WERI-Rb-1 (cell line): ENCODE measurements around the gene DNAH8.

Source experiments
- DNase-seq: peaks from one replicate; pipeline ENCODE4 v3.0.0-alpha.2; 2020
- H3K27ac ChIP-seq: fragments of 250-450 bp; sonication (Bioruptor Pico); 2 replicates; pipeline ENCODE4 v1.5.1; 2020; ENCODE audit warnings: mild to moderate bottlenecking, moderate library complexity
- H3K27me3 ChIP-seq: fragments of 250-450 bp; sonication (Bioruptor Pico); 2 replicates; pipeline ENCODE4 v1.5.1; 2021; ENCODE audit warnings: mild to moderate bottlenecking, low read depth, moderate library complexity; ENCODE audit not compliant: insufficient read depth, severe bottlenecking
- H3K36me3 ChIP-seq: fragments of 250-450 bp; sonication (Bioruptor Pico); 2 replicates; pipeline ENCODE4 v1.5.1; 2020; ENCODE audit warnings: mild to moderate bottlenecking, moderate library complexity
- H3K4me3 ChIP-seq: 2 replicates; pipeline ENCODE4 v1.5.1; 2011; ENCODE audit warnings: low read depth, mild to moderate bottlenecking, control low read depth, low read length
- H3K9me3 ChIP-seq: fragments of 250-450 bp; sonication (Bioruptor Pico); 2 replicates; pipeline ENCODE4 v1.5.1; 2021; ENCODE audit warnings: mild to moderate bottlenecking, moderate library complexity; ENCODE audit not compliant: severe bottlenecking
- CTCF ChIP-seq: IDR thresholded peaks from 2 replicates; pipeline ENCODE4 v1.5.1; 2011; ENCODE audit warnings: low read depth, mild to moderate bottlenecking, control low read depth, inconsistent platforms, low read length

DNAH8 gene

DNA sequence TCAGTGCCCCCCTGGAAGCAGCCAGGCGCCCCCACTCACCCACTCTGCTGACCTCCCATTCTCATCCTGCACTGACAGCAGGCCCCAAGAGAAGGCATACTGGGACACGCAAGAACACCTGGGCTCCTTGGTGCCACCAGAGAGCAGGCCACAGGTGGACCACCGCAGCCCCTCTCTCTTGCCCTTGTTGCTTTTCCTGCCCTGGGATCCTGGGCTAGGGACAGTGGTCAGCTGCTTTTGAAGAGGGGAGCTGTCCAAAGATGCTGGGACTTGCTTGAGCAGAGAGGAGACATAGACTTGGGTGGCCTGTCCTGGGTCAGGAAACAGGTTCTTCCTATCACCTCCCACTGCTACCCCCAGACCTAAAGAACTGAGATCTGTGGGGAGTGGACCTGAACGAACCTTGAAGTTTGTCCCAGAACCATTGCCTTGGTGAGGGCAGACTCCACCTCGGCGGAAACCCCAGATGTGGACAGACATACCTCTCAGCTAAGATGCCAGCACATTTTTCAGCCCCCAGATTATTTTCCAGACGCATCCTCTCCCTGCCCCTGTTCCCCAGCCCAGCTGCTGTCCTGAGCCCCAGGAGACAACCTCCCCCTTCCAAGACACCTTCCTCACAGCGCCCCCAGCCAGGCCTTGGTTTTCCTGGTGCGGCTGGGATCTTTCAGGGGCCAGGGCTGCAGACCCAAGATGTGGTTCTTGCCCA is 334.6 kb downstream of the DNAH8 start:
- Histone ChIP-seq H3K9me3 (no peaks in the 10 kb centered on the region), H3K27ac (no peak overlapping the region), H3K36me3 (no peaks in the 10 kb centered on the region), H3K27me3 (no peaks in the 10 kb centered on the region), H3K4me3 (no peak overlapping the region)
- 0 out of 2 replicates have a peak, but pooled peaks have one; percentile 7 for TF ChIP-seq CTCF
- no peak for DNase-seq

- H3K27ac ChIP-seq: no peak overlapping the region
Observed at GRCh38 chr6:39050453-39051112, 335.5 kb downstream of the DNAH8 start.

DNA sequence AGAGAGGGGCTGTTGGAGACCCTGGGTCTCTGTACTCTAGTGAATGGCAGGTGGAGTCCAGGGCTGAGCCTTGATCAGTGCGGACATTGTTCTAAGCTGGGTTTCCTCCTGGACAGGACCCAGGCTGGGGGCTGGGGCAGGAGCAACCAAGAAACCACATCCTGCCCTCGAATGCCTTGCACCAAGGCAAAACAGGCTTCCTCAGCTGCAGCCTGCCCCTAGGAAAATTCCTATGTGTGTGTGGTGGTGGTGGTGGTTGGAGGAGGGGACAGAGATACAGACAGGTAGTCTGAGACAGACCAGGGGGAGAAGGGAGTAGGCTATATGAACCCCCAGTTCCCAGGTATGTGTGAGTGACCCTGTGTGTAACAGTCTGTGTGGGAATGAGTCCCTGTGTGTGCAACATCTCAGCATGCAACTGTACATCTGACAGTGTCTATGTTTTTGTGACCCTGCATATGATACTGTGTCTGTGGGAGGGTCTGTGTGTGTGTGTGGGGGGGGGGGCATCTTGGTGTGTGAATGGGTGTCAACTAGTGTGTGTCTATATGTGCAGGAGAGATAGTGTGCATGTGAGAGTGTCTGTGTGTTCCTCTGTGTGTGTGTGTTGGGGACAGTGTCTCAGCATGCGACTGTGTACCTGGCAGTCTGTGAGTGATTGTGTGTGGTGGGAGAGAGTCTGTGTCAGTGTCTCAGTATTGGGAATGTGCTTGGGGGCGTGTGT is 336.4 kb downstream of the DNAH8 start:
- Histone ChIP-seq H3K36me3 (no peaks in the 10 kb centered on the region), H3K4me3 (no peak overlapping the region), H3K27me3 (no peaks in the 10 kb centered on the region), H3K27ac (no peak overlapping the region), H3K9me3 (no peaks in the 10 kb centered on the region)
- TF ChIP-seq CTCF: no peak
- DNase-seq: no peak

More at GRCh38 chr6:39050453-39051112, 335.5 kb downstream of the DNAH8 start:
- TF ChIP-seq CTCF: no peak
- DNase-seq: no peak
- no peaks in the 10 kb centered on the region for H3K9me3 ChIP-seq
- H3K36me3 ChIP-seq: no peaks in the 10 kb centered on the region
- no peaks in the 10 kb centered on the region for H3K27me3 ChIP-seq
- H3K4me3 ChIP-seq: no peak overlapping the region

- no peaks in the 10 kb centered on the region for H3K9me3 ChIP-seq
- DNase-seq: no peak
- no peaks in the 10 kb centered on the region for H3K27me3 ChIP-seq
- no peak for TF ChIP-seq CTCF
- H3K27ac ChIP-seq: no peak overlapping the region
- H3K4me3 ChIP-seq: no peak overlapping the region
- H3K36me3 ChIP-seq: no peaks in the 10 kb centered on the region
Observed at GRCh38 chr6:39053016-39053624, 338.0 kb downstream of the DNAH8 start.

- H3K36me3 ChIP-seq: no peaks in the 10 kb centered on the region
- no peaks in the 10 kb centered on the region for H3K27me3 ChIP-seq
- DNase-seq: no peak
- H3K4me3 ChIP-seq: no peak overlapping the region
- no peak overlapping the region for H3K27ac ChIP-seq
- TF ChIP-seq CTCF: no peak
- H3K9me3 ChIP-seq: no peaks in the 10 kb centered on the region
Observed at GRCh38 chr6:39053854-39054576, 338.9 kb downstream of the DNAH8 start.
